Camera-type eye (tissue), 1 donor: Measurements from ENCODE around the gene GPHN. TPM values are rescaled to one million over a fixed set of nuclear protein-coding genes. Genes with fewer than 3 reads are reported as not detected.

ENCODE experiments used
- total RNA-seq: library from RNA; depleted of rRNA; stranded (reverse); fragments of >200 nt; gene quantifications from one replicate; pipeline ENCODE4 v1.2.3, GENCODE V29; 2014

The GPHN gene
- 44.5 TPM for total RNA-seq

DNA sequence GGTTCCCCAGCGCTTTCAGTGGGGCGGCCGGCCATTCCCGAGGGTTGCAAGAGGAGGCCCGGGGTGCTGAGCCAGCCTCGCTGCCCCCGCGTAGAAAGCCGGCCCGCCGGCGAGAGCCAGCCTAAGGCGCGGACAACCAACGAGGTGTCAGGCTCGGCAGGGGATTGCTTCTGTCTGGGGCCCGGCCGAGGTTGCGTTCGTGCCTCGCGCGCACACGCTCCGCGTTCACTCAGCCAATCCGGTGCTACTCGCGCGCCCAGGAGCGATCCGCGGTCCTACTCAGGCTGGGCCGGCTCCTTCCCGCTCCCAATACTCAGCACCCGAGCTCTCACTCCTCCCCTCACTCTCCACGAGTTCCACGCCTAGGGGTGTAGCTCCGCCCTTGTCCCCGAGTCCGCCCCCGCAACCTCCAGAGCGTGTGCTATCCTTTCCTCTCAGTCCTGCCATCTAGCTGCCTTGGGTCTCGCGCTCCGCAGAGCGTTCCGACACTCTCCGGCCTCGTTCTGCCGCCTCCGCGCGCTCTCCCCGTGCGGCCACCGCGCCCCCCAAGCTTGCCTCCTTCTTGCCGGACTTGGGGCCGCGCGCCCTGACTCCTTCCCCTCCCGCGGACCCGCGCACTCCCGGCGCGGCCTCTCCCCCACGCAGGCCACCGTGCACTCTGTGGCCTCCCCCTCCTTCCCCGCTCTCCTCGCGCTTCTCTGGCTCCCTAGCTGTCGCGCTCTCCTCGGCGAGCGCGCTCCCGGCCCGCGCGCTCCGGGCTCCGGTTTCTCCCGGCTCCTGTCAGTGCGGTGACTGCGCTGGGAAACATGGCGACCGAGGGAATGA, at the start of gene GPHN:
GPHN (plus strand) TSS at position 426 of the 825 bp plus-strand sequence.

DNA sequence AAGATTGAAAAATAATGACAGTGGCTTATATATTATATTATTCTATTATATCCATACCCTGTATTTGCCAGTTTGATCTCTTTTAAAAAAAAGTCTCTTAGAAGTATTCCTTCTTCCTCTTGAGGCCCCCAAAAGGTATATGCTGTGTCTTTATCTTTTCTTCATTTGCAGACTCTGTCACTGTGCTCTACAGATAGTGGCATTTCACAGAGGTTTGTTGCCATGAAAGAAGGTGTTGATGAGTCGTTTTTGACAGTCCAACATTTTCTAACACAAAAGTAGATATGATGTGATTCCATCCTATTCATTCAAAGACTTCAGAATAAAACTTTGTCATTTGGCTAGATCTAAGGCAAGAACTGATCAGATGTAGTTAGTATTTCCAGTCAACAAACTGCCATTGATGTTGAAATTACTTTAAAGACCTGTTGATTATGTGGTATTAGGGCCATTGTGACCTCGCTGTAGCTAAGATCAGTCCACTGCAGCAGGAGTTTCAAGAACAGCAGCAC, 22.0 kb upstream of the GPHN start, which contains the start of gene CCDC196:
CCDC196 (plus strand) TSS at position 462 of the 512 bp plus-strand sequence. CDS start 132 bp downstream, outside the sequence.

Other genes with a start within 250 kb of the GPHN start
- not detected for gene CCDC196, start 21.8 kb upstream of the GPHN start, total RNA-seq